C4-2B (cell line): ENCODE data around the gene SOAT2.

Experiments used
- CTCF ChIP-seq: fragments of 450-650 bp; conservative IDR thresholded peaks from 2 replicates; pipeline ENCODE4 v1.5.1; 2017; ENCODE audit warnings: mild to moderate bottlenecking
- ZFX ChIP-seq: fragments of 450-650 bp; IDR thresholded peaks from 2 replicates; pipeline ENCODE4 v1.6.1; 2017

GRCh38 chr12:53124352-53124723 lies 21.1 kb downstream of the SOAT2 start:
- TF ChIP-seq CTCF (no peak), ZFX (no peak)
